Parietal lobe (tissue), 1 donor: ENCODE data around the gene NMB. TPM values are rescaled to one million over a fixed set of nuclear protein-coding genes. Genes with fewer than 3 reads are reported as not detected.

ENCODE experiments used
- total RNA-seq: library from RNA; depleted of rRNA; stranded (reverse); fragments of >200 nt; gene quantifications from one replicate; pipeline ENCODE4 v1.2.3, GENCODE V29; 2014

The NMB gene
- 2.2 TPM for total RNA-seq

GRCh38 chr15:84658080-84658787, at the start of gene NMB:
Gene NMB, minus strand, starts transcription at chr15:84658199. Its CDS starts 47 bp downstream, at chr15:84658152.

GRCh38 chr15:84653910-84654688, 3.9 kb downstream of the NMB start, which contains the start of gene WDR73:
Gene WDR73, minus strand, starts transcription at chr15:84654283. Its CDS starts 9 bp downstream, at chr15:84654274.

Other genes starting within 250 kb of the NMB start
- gene ZSCAN2, start 57.2 kb downstream of the NMB start, total RNA-seq = 34.7 TPM
- 43.2 TPM for gene WDR73, start 3.9 kb downstream of the NMB start, total RNA-seq
- gene SEC11A, start 57.9 kb upstream of the NMB start, total RNA-seq = 46.6 TPM
- 14.4 TPM for gene ZNF592, start 90.4 kb upstream of the NMB start, total RNA-seq
- gene ALPK3, start 159.2 kb upstream of the NMB start, total RNA-seq = 1.6 TPM
- not detected for gene SLC28A1, start 226.5 kb upstream of the NMB start, total RNA-seq